ENCODE data around the gene ADIRF. TPM values are rescaled to one million over a fixed set of nuclear protein-coding genes. Genes with fewer than 3 reads are reported as not detected.
"Not testable (repeated sequence)": the region's sequence is repeated elsewhere in the genome, so short reads cannot be mapped to it uniquely, and the experiment has no call there.

Gene ADIRF
- total RNA-seq, 1 experiment from 2014 or later: 0.70 TPM

- H3K27me3 Mint-ChIP-seq (ENCODE audit: low read depth); ATAC-seq; H3K9me3 Mint-ChIP-seq; POLR2A ChIA-PET; H3K4me1 Mint-ChIP-seq; DNase-seq (ENCODE audit: low spot score); H3K27ac Mint-ChIP-seq; H3K36me3 Mint-ChIP-seq; H3K4me3 Mint-ChIP-seq: not testable (repeated sequence)
- peak; percentile 97 for TF ChIP-seq HMGA2 (CRISPR knock-in tag; IDR thresholded peaks at IDR 0.05)
- CTCF ChIA-PET: interaction anchor here (0.6 kb wide), 1 partner anchor 50 kb away, joined by 3 read pairs; no protein-coding TSS in a partner anchor
Measured at GRCh38 chr10:87014986-87015716, 46.9 kb downstream of the ADIRF start.

GRCh38 chr10:87018127-87018526 lies 49.8 kb downstream of the ADIRF start:
- H3K27me3 Mint-ChIP-seq (ENCODE audit: low read depth); H3K9me3 Mint-ChIP-seq; DNase-seq (ENCODE audit: low spot score); H3K27ac Mint-ChIP-seq; ATAC-seq; H3K4me1 Mint-ChIP-seq; POLR2A ChIA-PET; H3K36me3 Mint-ChIP-seq; CTCF ChIA-PET; H3K4me3 Mint-ChIP-seq: not testable (repeated sequence)

GRCh38 chr10:87019066-87019465 lies 50.8 kb downstream of the ADIRF start:
- not testable (repeated sequence) for H3K27ac Mint-ChIP-seq

GRCh38 chr10:87019504-87019903 lies 51.2 kb downstream of the ADIRF start:
- ATAC-seq; CTCF ChIA-PET; POLR2A ChIA-PET; H3K9me3 Mint-ChIP-seq; H3K4me3 Mint-ChIP-seq; H3K36me3 Mint-ChIP-seq; DNase-seq (ENCODE audit: low spot score); H3K4me1 Mint-ChIP-seq; H3K27ac Mint-ChIP-seq; H3K27me3 Mint-ChIP-seq (ENCODE audit: low read depth): not testable (repeated sequence)

More at GRCh38 chr10:87019066-87019465, 50.8 kb downstream of the ADIRF start:
- H3K36me3 Mint-ChIP-seq; H3K4me1 Mint-ChIP-seq; H3K27me3 Mint-ChIP-seq (ENCODE audit: low read depth); POLR2A ChIA-PET; ATAC-seq; DNase-seq (ENCODE audit: low spot score); CTCF ChIA-PET; H3K4me3 Mint-ChIP-seq; H3K9me3 Mint-ChIP-seq: not testable (repeated sequence)

GRCh38 chr10:87020056-87020455 lies 51.8 kb downstream of the ADIRF start, which contains the start of gene FAM25A:
Gene FAM25A (plus strand): TSS chr10:87020294. CDS start chr10:87020325, 31 bp downstream.
- H3K36me3 Mint-ChIP-seq; H3K4me3 Mint-ChIP-seq; H3K27ac Mint-ChIP-seq; CTCF ChIA-PET; H3K9me3 Mint-ChIP-seq; H3K4me1 Mint-ChIP-seq; POLR2A ChIA-PET; H3K27me3 Mint-ChIP-seq (ENCODE audit: low read depth); DNase-seq (ENCODE audit: low spot score); ATAC-seq: not testable (repeated sequence)

Other genes with a start within 250 kb of the ADIRF start
- gene BMPR1A, start 211.9 kb upstream of the ADIRF start, total RNA-seq (2021): 99.7 to 107 TPM (median 104 TPM) in 3 replicates
- gene MMRN2, start 10.9 kb upstream of the ADIRF start, total RNA-seq (2021): 1.7 to 2.8 TPM (median 2.4 TPM) in 3 replicates
- 8.4 to 14.3 TPM (median 12.0 TPM) in 3 replicates for gene SNCG, start 9.9 kb upstream of the ADIRF start, total RNA-seq (2021)
- gene FAM25A, start 51.8 kb downstream of the ADIRF start, total RNA-seq (2021): not detected in 3 replicates
- 98.2 to 103 TPM (median 99.7 TPM) in 3 replicates for gene GLUD1, start 126.4 kb downstream of the ADIRF start, total RNA-seq (2021)
- gene SHLD2, start 126.7 kb downstream of the ADIRF start, total RNA-seq (2021): 22.3 to 27.6 TPM (median 24.0 TPM) in 3 replicates

Measured in WTC11 (cell line).